ENCODE results near the gene DOHH.
"Not testable (repeated sequence)": the region's sequence is repeated elsewhere in the genome, so short reads cannot be mapped to it uniquely, and the experiment has no call there.

DOHH gene

GRCh38 chr19:3534375-3535234, 34.1 kb upstream of the DOHH start:
- no peak for DNase-seq

GRCh38 chr19:3533563-3534216, 33.2 kb upstream of the DOHH start:
- DNase-seq: no peak

- no peak for DNase-seq
Measured at GRCh38 chr19:3533033-3533432, 32.6 kb upstream of the DOHH start.

- DNase-seq: no peak
Measured at GRCh38 chr19:3532154-3532786, 31.8 kb upstream of the DOHH start.

GRCh38 chr19:3531716-3532115, 31.2 kb upstream of the DOHH start:
- DNase-seq: no peak

- DNase-seq: no peak
Measured at GRCh38 chr19:3530389-3530788, 29.9 kb upstream of the DOHH start.

GRCh38 chr19:3529299-3529698, 28.8 kb upstream of the DOHH start:
- DNase-seq: not testable (repeated sequence)

GRCh38 chr19:3528539-3529211, 28.2 kb upstream of the DOHH start:
- no peak for DNase-seq

- no peak for DNase-seq
Measured at GRCh38 chr19:3528080-3528479, 27.6 kb upstream of the DOHH start.

- no peak for DNase-seq
Measured at GRCh38 chr19:3527238-3527910, 26.9 kb upstream of the DOHH start.

GRCh38 chr19:3526507-3527237, 26.2 kb upstream of the DOHH start:
- no peak for DNase-seq

- DNase-seq: no peak
Measured at GRCh38 chr19:3524904-3525451, 24.5 kb upstream of the DOHH start.

GRCh38 chr19:3524078-3524842, 23.8 kb upstream of the DOHH start:
- DNase-seq: no peak

- no peak for DNase-seq
Measured at GRCh38 chr19:3523361-3524077, 23.0 kb upstream of the DOHH start.

GRCh38 chr19:3522421-3523360, 22.2 kb upstream of the DOHH start:
- no peak for DNase-seq

GRCh38 chr19:3521104-3521445, 20.6 kb upstream of the DOHH start:
- no peak for DNase-seq

GRCh38 chr19:3520166-3521103, 20.0 kb upstream of the DOHH start:
- peak; percentile 96 for DNase-seq

- DNase-seq: no peak
Measured at GRCh38 chr19:3519126-3519525, 18.7 kb upstream of the DOHH start.
